ENCODE data around the gene ATP9B.

Gene ATP9B

GRCh38 chr18:79367989-79368388, 298.8 kb downstream of the ATP9B start (continued):
- TF ChIP-seq CSRNP3 (CRISPR knock-in tag; IDR thresholded peaks at IDR 0.05) (no peak), ZNF8 (CRISPR knock-in tag; IDR thresholded peaks at IDR 0.05) (no peak), ZFP3 (CRISPR knock-in tag; IDR thresholded peaks at IDR 0.05) (no peak), RARB (CRISPR knock-in tag; IDR thresholded peaks at IDR 0.05) (no peak)

- no peak for ATAC-seq
- TF ChIP-seq ISL1 (CRISPR knock-in tag; IDR thresholded peaks at IDR 0.05) (no peak), ZNF565 (CRISPR knock-in tag; conservative IDR thresholded peaks at IDR 0.05; ENCODE audit: low read depth) (no peak), PATZ1 (CRISPR knock-in tag; IDR thresholded peaks at IDR 0.05; ENCODE audit: borderline replicate concordance) (no peak), ESRRG (CRISPR knock-in tag; IDR thresholded peaks at IDR 0.05) (no peak), CSRNP3 (CRISPR knock-in tag; IDR thresholded peaks at IDR 0.05) (no peak), ZNF8 (CRISPR knock-in tag; IDR thresholded peaks at IDR 0.05) (no peak), OSR1 (CRISPR knock-in tag; IDR thresholded peaks at IDR 0.05) (no peak), GLIS3 (CRISPR knock-in tag; IDR thresholded peaks at IDR 0.05) (no peak), TOX (CRISPR knock-in tag; IDR thresholded peaks at IDR 0.05; ENCODE audit: borderline replicate concordance) (no peak), CSDC2 (CRISPR knock-in tag; IDR thresholded peaks at IDR 0.05) (no peak), RARB (CRISPR knock-in tag; IDR thresholded peaks at IDR 0.05) (no peak), PPARA (CRISPR knock-in tag; IDR thresholded peaks at IDR 0.05; ENCODE audit: borderline replicate concordance) (no peak), ZFP3 (CRISPR knock-in tag; IDR thresholded peaks at IDR 0.05) (no peak), BACH2 (CRISPR knock-in tag; IDR thresholded peaks at IDR 0.05; ENCODE audit: borderline replicate concordance) (no peak), POU6F1 (CRISPR knock-in tag; IDR thresholded peaks at IDR 0.05; ENCODE audit: borderline replicate concordance, low read depth) (no peak), ZFP30 (CRISPR knock-in tag; IDR thresholded peaks at IDR 0.05) (no peak), SNAI2 (CRISPR knock-in tag; IDR thresholded peaks at IDR 0.05) (no peak), ARNTL (CRISPR knock-in tag; IDR thresholded peaks at IDR 0.05; ENCODE audit: borderline replicate concordance, low read depth) (no peak)
- TF ChIP-seq, protein P1, sequence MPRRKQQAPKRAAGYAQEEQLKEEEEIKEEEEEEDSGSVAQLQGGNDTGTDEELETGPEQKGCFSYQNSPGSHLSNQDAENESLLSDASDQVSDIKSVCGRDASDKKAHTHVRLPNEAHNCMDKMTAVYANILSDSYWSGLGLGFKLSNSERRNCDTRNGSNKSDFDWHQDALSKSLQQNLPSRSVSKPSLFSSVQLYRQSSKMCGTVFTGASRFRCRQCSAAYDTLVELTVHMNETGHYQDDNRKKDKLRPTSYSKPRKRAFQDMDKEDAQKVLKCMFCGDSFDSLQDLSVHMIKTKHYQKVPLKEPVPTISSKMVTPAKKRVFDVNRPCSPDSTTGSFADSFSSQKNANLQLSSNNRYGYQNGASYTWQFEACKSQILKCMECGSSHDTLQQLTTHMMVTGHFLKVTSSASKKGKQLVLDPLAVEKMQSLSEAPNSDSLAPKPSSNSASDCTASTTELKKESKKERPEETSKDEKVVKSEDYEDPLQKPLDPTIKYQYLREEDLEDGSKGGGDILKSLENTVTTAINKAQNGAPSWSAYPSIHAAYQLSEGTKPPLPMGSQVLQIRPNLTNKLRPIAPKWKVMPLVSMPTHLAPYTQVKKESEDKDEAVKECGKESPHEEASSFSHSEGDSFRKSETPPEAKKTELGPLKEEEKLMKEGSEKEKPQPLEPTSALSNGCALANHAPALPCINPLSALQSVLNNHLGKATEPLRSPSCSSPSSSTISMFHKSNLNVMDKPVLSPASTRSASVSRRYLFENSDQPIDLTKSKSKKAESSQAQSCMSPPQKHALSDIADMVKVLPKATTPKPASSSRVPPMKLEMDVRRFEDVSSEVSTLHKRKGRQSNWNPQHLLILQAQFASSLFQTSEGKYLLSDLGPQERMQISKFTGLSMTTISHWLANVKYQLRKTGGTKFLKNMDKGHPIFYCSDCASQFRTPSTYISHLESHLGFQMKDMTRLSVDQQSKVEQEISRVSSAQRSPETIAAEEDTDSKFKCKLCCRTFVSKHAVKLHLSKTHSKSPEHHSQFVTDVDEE (CRISPR knock-in tag; IDR thresholded peaks at IDR 0.05): no peak
- TF ChIP-seq, protein P2, sequence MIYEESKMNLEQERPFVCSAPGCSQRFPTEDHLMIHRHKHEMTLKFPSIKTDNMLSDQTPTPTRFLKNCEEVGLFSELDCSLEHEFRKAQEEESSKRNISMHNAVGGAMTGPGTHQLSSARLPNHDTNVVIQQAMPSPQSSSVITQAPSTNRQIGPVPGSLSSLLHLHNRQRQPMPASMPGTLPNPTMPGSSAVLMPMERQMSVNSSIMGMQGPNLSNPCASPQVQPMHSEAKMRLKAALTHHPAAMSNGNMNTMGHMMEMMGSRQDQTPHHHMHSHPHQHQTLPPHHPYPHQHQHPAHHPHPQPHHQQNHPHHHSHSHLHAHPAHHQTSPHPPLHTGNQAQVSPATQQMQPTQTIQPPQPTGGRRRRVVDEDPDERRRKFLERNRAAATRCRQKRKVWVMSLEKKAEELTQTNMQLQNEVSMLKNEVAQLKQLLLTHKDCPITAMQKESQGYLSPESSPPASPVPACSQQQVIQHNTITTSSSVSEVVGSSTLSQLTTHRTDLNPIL (CRISPR knock-in tag; IDR thresholded peaks at IDR 0.05; ENCODE audit: low read depth): no peak
These were observed 299.5 kb downstream of the ATP9B start for GRCh38 chr18:79368681-79369080.
